K562 (cell line): ENCODE results near the gene TMEM41A. TPM values are rescaled to one million over a fixed set of nuclear protein-coding genes. Genes with fewer than 3 reads are reported as not detected.

Experiments
- ATAC-seq: fragments of 200-7000 bp; cut with Tn5 transposase; 3 replicates; pipeline ENCODE4 v1.9.1; 2020; ENCODE audit warnings: moderate library complexity
- BruUV-seq: library from RNA; stranded (reverse); fragments of 400-500 nt; replicated peaks from 2 replicates; lab custom pipeline; 2021; lab: Mats Ljungman, UMichigan
- CTCF ChIA-PET: fragments of 300-600 bp; formaldehyde crosslinking; extraction: SDS; loops from one replicate; lab custom pipeline; 2021; ENCODE audit warnings: low intra/inter-chr PET ratio; lab: Yijun Ruan, JAX
- POLR2A ChIA-PET: fragments of 300-600, 350-650 bp; sonication (Branson Sonifier 250); formaldehyde crosslinking; extraction: SDS; loops from one replicate; lab custom pipeline; 2021; ENCODE audit warnings: antibody characterized with exemption, inconsistent platforms; lab: Yijun Ruan, JAX
- DNase-seq, 4 experiments: peaks; one replicate each; pipeline versions ENCODE4 v3.0.0 to v3.0.0-alpha.2; 2011 to 2018; ENCODE audit warnings: low spot score in 3 of 4, mixed read lengths in 3 of 4; ENCODE audit errors: extremely low read depth in 1 of 4
- FAIRE-seq: peaks from 2 replicates; lab custom pipeline; 2011; peaks lifted over from hg19 to GRCh38; lab: Jason Lieb, UNC
- H2AFZ ChIP-seq: 2 replicates; pipeline ENCODE4 v1.6.0; 2011; ENCODE audit warnings: low read depth, low read length, control low read depth, inconsistent platforms
- H3K27ac ChIP-seq: fragments of 200-600 bp; 3 replicates; pipeline ENCODE4 v1.8.0; 2011; ENCODE audit warnings: low read depth, mild to moderate bottlenecking, control low read depth, inconsistent platforms, low read length, moderate library complexity, mixed read lengths; ENCODE audit errors: extremely low read depth
- H3K27me3 ChIP-seq, 2 experiments: fragments of 300-600 bp in 1 of 2; 2 replicates in 1 of 2; 3 replicates in 1 of 2; pipeline versions ENCODE4 v1.6.0 to v1.8.0; 2011; ENCODE audit warnings: inconsistent platforms in 2 of 2, low read length in 2 of 2, mild to moderate bottlenecking in 1 of 2, mixed read lengths in 1 of 2, moderate library complexity in 1 of 2; ENCODE audit not compliant: control insufficient read depth in 2 of 2, insufficient read depth in 2 of 2
- H3K36me3 ChIP-seq: fragments of 300-600 bp; 3 replicates; pipeline ENCODE4 v1.8.0; 2011; ENCODE audit warnings: mild to moderate bottlenecking, low read length, inconsistent platforms; ENCODE audit not compliant: control insufficient read depth, insufficient read depth
- H3K4me1 ChIP-seq, 2 experiments: fragments of 200-600 bp in 1 of 2; replicated peaks in 1 of 2; 2 replicates in 1 of 2; 3 replicates in 1 of 2; pipeline versions ENCODE4 v1.5.1 to v1.8.0; 2011; ENCODE audit warnings: inconsistent platforms in 2 of 2, low read length in 2 of 2, mild to moderate bottlenecking in 1 of 2, mixed read lengths in 1 of 2, moderate library complexity in 1 of 2; ENCODE audit not compliant: control insufficient read depth in 2 of 2, insufficient read depth in 2 of 2
- H3K4me2 ChIP-seq: 2 replicates; pipeline ENCODE4 v1.6.1; 2011; ENCODE audit warnings: low read length, control low read depth, inconsistent platforms, mixed read lengths; ENCODE audit not compliant: insufficient read depth
- H3K4me3 ChIP-seq: fragments of 200-600 bp; sonication (generic), shearing (Covaris generic); 2 replicates; pipeline ENCODE4 v1.5.1; 2016; ENCODE audit warnings: control low read depth, inconsistent platforms
- H3K79me2 ChIP-seq: fragments of 200-600 bp; 3 replicates; pipeline ENCODE4 v1.8.0; 2011; ENCODE audit warnings: low read length, inconsistent platforms; ENCODE audit not compliant: control insufficient read depth, insufficient read depth
- H3K9ac ChIP-seq, 2 experiments: 2 replicates each; pipeline versions ENCODE4 v1.6.0 to v1.6.1; 2011; ENCODE audit warnings: low read depth in 2 of 2, low read length in 2 of 2, control low read depth in 1 of 2, inconsistent platforms in 1 of 2, mild to moderate bottlenecking in 1 of 2, mixed read lengths in 1 of 2; ENCODE audit not compliant: insufficient read depth in 1 of 2
- H3K9me1 ChIP-seq: one replicate; pipeline ENCODE4 v1.6.0; 2011; ENCODE audit warnings: inconsistent platforms, mild to moderate bottlenecking, low read length, moderate library complexity; ENCODE audit not compliant: control insufficient read depth, insufficient read depth
- H3K9me3 ChIP-seq: replicated peaks from 2 replicates; pipeline ENCODE4 v1.5.1; 2011; ENCODE audit warnings: low read depth, low read length, inconsistent platforms; ENCODE audit not compliant: control insufficient read depth, insufficient read depth
- H4K20me1 ChIP-seq: replicated peaks from 2 replicates; pipeline ENCODE4 v1.6.1; 2011; ENCODE audit warnings: low read length, inconsistent platforms, mixed read lengths; ENCODE audit not compliant: control insufficient read depth, insufficient read depth
- ELF2 ChIP-seq: fragments of 250-450 bp; sonication (Bioruptor Pico); IDR thresholded peaks from 2 replicates; pipeline ENCODE4 v1.5.0; 2021; ENCODE audit warnings: mild to moderate bottlenecking
- MBD1 ChIP-seq: fragments of 250-450 bp; sonication (Bioruptor Pico); IDR thresholded peaks from 2 replicates; pipeline ENCODE4 v1.8.0; 2022; ENCODE audit warnings: inconsistent platforms
- NFXL1 ChIP-seq: fragments of 450-650 bp; formaldehyde crosslinking; IDR thresholded peaks from 2 replicates; pipeline ENCODE4 v1.4.0; 2021; ENCODE audit warnings: mild to moderate bottlenecking
- PHB2 ChIP-seq: fragments of 450-650 bp; IDR thresholded peaks from 2 replicates; pipeline ENCODE4 v1.6.1; 2017; ENCODE audit warnings: low read depth
- RAD21 ChIP-seq, 2 experiments: fragments of 250-450 bp in 1 of 2; fragments of 450-650 bp in 1 of 2; sonication (Bioruptor Pico) in 1 of 2; formaldehyde crosslinking in 1 of 2; IDR thresholded peaks in 1 of 2; conservative IDR thresholded peaks in 1 of 2; 2 replicates each; pipeline versions ENCODE4 v1.4.0 to v1.8.0; 2020 to 2022; ENCODE audit warnings: mild to moderate bottlenecking in 2 of 2, moderate library complexity in 1 of 2
- WGBS: fragments of 100-300 bp; shearing (Covaris generic); methylation state at CpG from one replicate; pipeline ENCODE4 v1.1.6; 2016; ENCODE audit warnings: low coverage, mixed read lengths; ENCODE audit not compliant: insufficient coverage; ENCODE audit errors: missing lambda C conversion rate; 5-methylcytosine and 5-hydroxymethylcytosine counted together
- in situ Hi-C: fragments of 300-500 bp; cut with MboI; formaldehyde crosslinking; loops from 4 replicates; pipeline ENCODE4 v1.15.0; 2018; ENCODE audit warnings: inconsistent platforms, mixed read lengths
- intact Hi-C: fragments of 100-400 bp; cut with micrococcal nuclease; formaldehyde crosslinking; loops from 2 replicates; pipeline ENCODE4 v1.14.2; 2022
- polyA plus RNA-seq, 8 experiments: library from polyadenylated mRNA; depleted of rRNA in 4 of 8; stranded (reverse) in 5 of 8; unstranded in 3 of 8; fragments of >200 nt; fragmentation: Nextera tagmentation in 2 of 8; fragmentation: Illumina TruSeq in 1 of 8; extraction: Ambion mirVana in 2 of 8; extraction: Trizol in 1 of 8; gene quantifications; 2 replicates each; pipeline versions ENCODE4 v1.2.1 to v1.2.3, GENCODE V29; 2011 to 2014; ENCODE audit warnings: inconsistent platforms in 1 of 8, missing spikeins in 1 of 8
- total RNA-seq, 7 experiments: library from RNA; depleted of rRNA in 6 of 7; stranded (reverse); fragments of >200 nt in 6 of 7; fragmentation: Illumina TruSeq in 2 of 7; extraction: Trizol in 2 of 7; gene quantifications; 2 replicates each; pipeline versions ENCODE4 v1.2.1 to v1.2.3, GENCODE V29; 2011 to 2021; ENCODE audit warnings: low replicate concordance in 1 of 7

The TMEM41A gene
- total and polyA plus RNA-seq, 9 of the 15 experiments (the other 6 are each of a cell fraction or from before 2014, with no cell fraction given) = 22.5 to 65.9 (median 31.5) TPM

GRCh38 chr3:185511711-185512110 lies 12.9 kb upstream of the TMEM41A start:
- CTCF ChIA-PET = no interaction called here
- 25% methylated on average over 4 of the region's 4 CpGs for WGBS
- TF ChIP-seq ELF2 (CRISPR knock-in tag) (no peak), MBD1 (no peak), PHB2 (no peak), RAD21 (CRISPR knock-in tag; conservative IDR thresholded peaks at IDR 0.05 in 1 of 2, IDR thresholded peaks at IDR 0.05 in 1 of 2) (no peak), NFXL1 (CRISPR knock-in tag) (no peak)
- Histone ChIP-seq H3K4me1 (peaks cover 5 to 6% of the 10 kb centered on the region in 2 experiments; a peak in 4 of 5 replicates), H3K4me2 (no peak overlapping the region), H3K9ac (no peak overlapping the region), H3K9me3 (no peaks in the 10 kb centered on the region), H4K20me1 (no peaks in the 10 kb centered on the region), H3K27me3 (no peaks in the 10 kb centered on the region), H3K27ac (no peak overlapping the region), H3K79me2 (no peaks in the 10 kb centered on the region), H2AFZ (no peak overlapping the region), H3K4me3 (no peak overlapping the region), H3K9me1 (no peaks in the 10 kb centered on the region), H3K36me3 (no peaks in the 10 kb centered on the region)
- DNase-seq = no peak
- in situ Hi-C loops = no loop called here
- BruUV-seq = no TSS peak
- no peak for FAIRE-seq
- intact Hi-C loops = no loop called here
- POLR2A ChIA-PET = no interaction called here
- ATAC-seq = no peak
